HG03565 (cell line): Measurements from ENCODE around the gene FUT2.
"Not testable (repeated sequence)": the region's sequence is repeated elsewhere in the genome, so short reads cannot be mapped to it uniquely, and the experiment has no call there.

Experiments
- ATAC-seq: cut with Tn5 transposase; IDR thresholded peaks from one replicate; pipeline ENCODE4 v1.9.1; 2021; ENCODE audit warnings: mild to moderate bottlenecking, moderate library complexity; ENCODE audit not compliant: unreplicated experiment

The FUT2 gene

DNA sequence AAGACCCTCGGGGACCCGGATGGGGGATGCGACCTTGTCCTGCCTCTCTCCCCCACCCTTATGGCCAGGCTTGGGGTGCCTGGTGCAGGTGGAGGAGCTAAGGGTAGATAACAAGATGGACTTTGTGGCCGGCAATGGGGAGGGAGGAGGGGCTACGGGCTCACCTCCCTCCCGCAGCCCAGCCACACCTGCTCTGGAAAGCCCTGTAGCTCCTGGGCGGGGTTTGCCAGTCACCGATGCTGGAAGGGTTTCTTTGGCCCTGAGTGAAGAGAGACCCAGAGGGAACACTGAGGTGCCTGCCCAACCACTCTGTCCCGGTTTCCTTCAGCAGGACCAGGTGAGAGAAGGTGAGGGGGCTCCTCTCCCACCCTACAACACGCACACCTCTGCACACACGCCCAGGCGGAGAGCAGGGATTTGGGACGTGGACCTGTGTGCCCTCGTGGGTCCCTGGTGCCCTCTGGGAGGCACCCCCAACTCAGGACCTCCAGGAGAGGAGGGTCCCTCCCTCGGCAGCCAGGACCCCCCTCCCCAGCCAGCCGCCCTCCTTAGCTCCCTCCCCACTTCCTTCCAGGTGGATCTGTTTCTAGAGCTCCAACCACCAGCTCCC is at the start of gene FUT2:
FUT2 (plus strand) TSS at position 229 of the 610 bp plus-strand sequence. CDS start 6,986 bp downstream, outside the sequence.
- ATAC-seq, result no peak

DNA sequence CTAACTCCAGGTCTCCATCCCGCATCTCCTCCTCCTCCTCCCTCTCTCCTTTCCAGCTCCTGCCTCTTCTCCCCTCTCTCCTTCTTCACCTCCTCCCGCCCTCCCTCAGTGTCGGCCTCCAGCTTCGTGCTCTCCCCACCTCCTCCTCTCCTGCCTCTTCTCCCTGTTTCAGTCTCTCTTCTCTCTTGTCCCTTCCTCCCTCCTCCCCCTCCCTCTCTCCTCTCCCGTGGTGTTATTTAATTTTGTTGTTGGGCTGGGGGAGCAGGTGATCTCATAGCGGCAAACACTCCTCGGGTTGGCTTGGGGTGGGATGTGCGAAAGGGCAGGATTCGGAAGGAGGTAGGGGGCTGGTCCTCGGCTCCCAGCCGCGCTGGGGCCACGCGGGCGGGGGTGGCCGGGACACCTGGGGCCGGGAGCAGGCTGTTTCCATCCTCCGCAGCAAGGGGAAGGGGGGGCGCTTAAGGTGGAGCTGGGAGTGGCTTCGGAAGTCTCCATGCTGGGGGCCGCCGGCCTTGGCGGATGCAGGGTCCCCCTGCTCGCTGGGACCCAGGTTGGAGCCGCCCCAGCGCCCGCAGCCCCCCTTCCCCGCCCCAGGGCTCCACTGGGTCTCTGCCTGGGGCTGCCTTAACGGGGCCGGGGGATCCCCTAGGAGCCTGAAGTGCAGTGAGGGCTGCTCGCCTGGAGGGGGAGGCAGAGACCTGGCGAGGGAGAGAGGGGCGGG is 49.6 kb upstream of the FUT2 start, which contains the start of gene CA11:
CA11 (minus strand) TSS at position 187 of the 721 bp plus-strand sequence. CDS start 555 bp downstream, outside the sequence.
- peak; percentile 48 for ATAC-seq

- no peak for ATAC-seq
Observed at GRCh38 chr19:48646722-48647216, 49.0 kb upstream of the FUT2 start.

GRCh38 chr19:48648134-48648533 is 47.6 kb upstream of the FUT2 start:
- ATAC-seq, result no peak

- no peak for ATAC-seq
Observed at GRCh38 chr19:48650974-48651682, 44.6 kb upstream of the FUT2 start.

- no peak for ATAC-seq
Observed at GRCh38 chr19:48651683-48652048, 44.1 kb upstream of the FUT2 start.

DNA sequence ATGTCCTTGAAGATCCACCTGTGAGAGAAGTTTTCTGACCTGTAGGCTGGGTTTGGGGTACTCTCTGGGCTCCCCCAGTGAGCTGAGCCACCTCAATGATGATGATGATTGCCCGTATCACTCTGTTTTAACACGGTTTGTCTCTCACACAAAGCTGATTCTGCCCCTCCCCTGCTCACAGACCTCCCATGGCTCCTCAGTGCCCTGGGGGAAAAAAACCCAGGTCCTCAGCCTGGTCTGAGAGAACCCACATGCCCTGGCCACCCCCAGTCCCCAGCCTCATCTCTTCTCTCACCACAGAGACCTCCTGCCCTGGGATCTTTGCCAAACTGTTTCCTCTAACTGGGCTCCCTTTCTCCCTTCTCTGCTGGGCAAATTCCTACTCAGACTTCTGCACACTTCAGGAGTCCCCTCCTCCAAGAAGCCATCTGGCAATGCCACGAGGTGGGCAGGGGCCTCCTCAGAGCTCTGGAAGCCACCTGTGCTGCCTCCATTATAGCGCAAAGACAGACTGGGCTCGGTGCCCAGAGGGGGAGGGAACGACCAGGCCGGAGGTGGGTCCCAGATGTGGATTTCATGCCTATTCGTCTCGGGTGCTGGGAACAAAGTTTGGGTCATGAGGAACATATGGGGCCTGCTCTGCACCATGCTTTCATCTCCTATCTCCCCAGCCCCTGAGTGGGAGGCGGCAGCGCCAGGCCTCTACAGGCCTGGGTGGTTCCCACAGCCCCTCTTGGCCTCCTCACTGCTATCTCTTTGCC is 41.3 kb upstream of the FUT2 start:
- no peak for ATAC-seq

GRCh38 chr19:48656840-48657474 is 38.8 kb upstream of the FUT2 start:
- ATAC-seq, result no peak

- not testable (repeated sequence) for ATAC-seq
Observed at GRCh38 chr19:48657828-48658227, 37.9 kb upstream of the FUT2 start.

- no peak for ATAC-seq
Observed at GRCh38 chr19:48658483-48658882, 37.3 kb upstream of the FUT2 start.

DNA sequence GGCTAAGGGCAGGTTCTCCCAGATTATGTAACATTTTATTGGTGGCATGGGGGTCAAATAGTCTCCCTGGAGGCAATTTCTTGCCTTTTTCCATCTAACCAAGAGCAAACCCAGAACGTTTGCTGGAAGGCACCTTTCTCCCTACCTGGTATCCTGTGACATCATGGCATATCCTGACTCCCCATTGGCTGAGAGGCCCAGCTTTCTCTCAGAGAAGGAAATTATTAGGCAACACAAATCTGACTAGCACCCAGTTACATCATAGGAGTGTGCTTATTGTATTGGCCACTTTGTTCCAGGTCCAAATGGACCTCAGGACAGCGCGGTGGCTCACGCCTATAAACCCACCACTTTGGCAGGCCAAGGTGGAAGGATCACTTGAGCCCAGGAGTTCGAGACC is 36.0 kb upstream of the FUT2 start:
- ATAC-seq, result no peak

DNA sequence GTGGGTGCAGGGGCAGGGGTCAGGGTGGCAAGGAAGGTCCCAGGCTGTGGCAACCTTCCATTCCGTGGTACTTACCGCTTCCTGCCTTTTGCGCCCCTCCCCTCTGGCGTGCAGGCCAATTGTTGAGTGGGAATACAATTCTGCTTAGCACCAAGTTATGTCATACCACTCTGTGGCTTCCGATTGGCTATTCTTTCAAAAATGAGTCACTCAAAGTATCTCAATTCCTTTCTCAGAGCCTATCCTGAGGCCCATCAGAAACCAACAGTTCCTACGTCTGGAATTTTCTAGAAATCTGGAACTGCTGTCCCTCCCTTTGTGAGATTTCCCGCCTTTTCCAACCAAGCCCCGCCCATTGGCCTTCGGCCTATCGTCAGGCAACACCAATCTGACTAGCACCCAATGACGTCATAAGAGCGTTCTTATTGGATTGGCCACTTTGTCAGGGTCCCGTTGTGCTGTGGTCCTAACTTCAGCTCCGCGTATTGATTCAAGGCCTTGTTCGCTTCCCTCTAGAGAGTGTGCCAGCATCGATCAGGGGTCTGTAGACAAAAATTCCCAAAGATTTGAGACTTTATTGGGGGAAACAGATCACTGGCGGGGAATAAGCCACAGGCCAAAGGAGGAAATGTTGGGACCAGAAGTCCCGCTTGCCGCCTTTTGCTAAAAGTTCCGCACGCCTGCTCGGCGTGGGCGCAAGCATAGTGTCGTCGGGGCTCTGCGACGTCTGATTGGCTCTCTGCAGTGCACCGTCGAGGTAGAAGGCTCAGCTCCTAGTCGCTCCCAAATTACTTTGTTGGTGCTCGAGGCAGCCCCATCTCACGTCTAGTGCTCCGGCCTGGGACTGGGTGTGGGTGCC is 34.7 kb upstream of the FUT2 start:
- ATAC-seq, result peak; percentile 70

- ATAC-seq, result no peak
Observed at GRCh38 chr19:48661711-48662090, 34.1 kb upstream of the FUT2 start.

DNA sequence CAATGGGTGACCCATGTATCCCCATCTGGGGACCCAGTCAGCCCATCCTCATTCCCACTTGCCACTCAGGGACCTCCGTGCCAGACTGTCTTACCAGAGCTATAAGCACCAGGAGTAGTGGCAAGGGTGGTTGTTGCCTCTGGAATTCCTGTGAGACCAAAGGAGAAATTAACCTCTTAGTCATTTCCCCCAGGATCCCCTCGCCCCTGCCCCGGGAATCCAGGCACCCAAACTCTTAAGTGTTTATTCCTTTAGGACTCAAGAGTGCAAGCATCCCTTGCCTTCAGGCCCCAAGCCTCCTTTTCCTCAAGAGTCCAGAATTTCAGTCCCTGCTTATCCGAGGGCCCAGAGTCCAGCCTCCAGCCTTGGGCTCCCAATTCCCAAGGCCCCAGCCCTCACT is 32.1 kb upstream of the FUT2 start:
- ATAC-seq, result no peak

DNA sequence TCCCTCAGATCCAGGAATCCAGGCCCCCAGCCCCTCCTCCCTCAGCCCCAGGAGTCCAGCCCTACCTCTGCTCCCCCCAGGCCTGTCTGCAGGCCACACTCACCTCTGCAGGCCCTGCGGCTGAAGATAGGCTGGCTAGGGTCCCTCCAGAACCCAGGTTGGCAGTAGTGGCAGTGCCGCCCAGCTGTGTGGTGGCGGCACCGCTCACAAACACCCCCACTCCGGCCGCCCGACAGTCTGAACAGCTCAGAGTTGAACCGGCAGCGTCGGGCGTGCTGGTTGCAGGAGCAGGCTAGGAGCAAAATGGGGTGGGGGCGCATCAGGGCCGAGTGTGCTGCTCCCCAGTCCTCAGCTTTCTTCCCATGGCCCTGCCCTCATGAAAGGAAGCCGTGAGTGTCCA is 31.3 kb upstream of the FUT2 start:
- no peak for ATAC-seq

DNA sequence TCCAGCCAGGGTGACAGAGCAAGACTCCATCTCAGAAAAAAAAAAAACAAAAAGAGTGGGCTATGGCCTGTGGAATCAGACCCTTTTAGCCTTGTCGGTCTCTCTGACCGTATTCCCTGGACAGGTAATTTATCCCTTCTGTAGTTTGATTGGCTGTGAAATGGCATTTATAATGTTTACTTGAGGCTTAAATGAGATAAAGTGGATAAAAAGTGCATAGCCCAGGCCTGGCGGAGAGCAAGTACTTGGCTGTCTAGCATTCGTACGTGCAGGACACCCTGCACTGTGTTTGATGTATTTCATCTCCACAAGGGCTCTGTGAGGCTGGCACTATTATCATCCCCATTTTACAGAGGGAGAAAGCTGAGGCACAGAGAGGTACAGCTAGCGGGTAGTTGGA is 30.0 kb upstream of the FUT2 start:
- ATAC-seq, result no peak

DNA sequence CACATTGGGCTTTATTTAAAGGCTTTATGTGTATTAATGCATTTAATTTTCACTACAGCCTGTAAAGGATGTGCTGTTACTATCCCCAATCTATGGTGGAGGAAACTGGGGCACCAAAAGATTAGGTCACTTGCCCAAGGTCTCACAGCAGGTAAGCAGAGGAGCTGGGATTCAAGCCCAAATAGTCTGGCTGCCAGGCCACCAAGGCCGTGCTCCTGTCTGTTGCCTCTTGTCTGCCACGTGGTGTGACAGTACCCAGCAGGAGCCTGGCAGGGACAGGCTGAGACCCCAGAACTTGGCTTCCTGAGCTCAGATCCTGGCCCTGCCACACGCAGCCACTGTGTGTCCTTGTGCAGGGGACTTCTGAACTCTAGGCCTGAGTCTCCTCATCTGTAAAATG is 27.4 kb upstream of the FUT2 start:
- no peak for ATAC-seq

- ATAC-seq, result no peak
Observed at GRCh38 chr19:48668761-48669160, 27.0 kb upstream of the FUT2 start.

GRCh38 chr19:48669903-48670668 is 25.7 kb upstream of the FUT2 start:
- ATAC-seq, result no peak
